ENCODE data around the gene PRSS8.
"Not testable (repeated sequence)": the region's sequence is repeated elsewhere in the genome, so short reads cannot be mapped to it uniquely, and the experiment has no call there.

The PRSS8 gene

DNA sequence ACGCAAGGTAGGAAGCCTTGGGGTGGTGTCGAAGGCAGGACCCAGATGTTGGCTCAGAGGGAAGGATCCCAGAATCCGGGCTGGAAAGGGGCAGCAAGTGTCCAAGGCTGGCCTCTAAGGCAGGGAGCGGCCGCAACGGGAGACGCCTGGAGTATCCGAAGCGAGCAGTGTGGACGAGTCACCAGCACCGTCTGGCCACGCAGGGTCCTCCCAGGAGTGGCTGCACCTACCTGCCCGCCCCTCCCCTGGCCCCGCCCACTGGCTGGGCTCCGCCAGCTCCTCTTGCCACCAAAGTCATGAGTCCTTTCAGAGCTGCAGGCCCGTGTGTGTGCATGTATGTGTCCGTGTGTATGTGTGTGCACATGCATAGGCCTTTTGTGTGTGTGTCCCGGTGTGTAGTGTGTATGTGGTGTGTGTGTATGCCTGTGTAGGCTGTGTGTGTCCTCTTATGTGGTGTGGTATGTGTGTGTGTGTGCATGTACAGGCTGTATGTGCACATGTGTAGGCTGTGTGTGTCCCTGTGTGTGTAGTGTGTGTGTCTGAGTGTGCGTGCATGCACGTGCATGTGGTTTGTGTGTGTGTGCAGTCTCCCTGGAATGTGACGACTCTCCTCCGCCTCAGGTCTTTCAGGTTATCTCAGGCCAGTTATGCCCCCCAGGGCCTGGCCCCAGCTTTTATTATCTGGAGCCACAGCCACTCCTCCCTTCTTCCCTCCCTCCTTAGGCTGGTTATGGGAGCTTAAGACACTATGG is at the start of gene PRSS8:
Gene PRSS8, minus strand, starts transcription at position 193 of the 752 bp plus-strand sequence. CDS start 229 bp downstream, outside the sequence.
- no peak for DNase-seq

DNA sequence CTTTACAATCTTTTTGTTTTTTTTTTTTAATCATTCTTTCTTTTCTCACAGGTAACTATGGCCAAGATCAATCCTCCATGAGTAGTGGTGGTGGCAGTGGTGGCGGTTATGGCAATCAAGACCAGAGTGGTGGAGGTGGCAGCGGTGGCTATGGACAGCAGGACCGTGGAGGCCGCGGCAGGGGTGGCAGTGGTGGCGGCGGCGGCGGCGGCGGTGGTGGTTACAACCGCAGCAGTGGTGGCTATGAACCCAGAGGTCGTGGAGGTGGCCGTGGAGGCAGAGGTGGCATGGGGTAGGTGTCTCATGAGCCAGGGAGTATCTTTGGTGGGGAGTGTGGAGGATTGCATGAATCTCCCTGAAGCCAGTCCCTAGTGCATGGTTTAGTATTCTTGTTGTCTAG is 49.4 kb upstream of the PRSS8 start:
- DNase-seq: no peak

DNA sequence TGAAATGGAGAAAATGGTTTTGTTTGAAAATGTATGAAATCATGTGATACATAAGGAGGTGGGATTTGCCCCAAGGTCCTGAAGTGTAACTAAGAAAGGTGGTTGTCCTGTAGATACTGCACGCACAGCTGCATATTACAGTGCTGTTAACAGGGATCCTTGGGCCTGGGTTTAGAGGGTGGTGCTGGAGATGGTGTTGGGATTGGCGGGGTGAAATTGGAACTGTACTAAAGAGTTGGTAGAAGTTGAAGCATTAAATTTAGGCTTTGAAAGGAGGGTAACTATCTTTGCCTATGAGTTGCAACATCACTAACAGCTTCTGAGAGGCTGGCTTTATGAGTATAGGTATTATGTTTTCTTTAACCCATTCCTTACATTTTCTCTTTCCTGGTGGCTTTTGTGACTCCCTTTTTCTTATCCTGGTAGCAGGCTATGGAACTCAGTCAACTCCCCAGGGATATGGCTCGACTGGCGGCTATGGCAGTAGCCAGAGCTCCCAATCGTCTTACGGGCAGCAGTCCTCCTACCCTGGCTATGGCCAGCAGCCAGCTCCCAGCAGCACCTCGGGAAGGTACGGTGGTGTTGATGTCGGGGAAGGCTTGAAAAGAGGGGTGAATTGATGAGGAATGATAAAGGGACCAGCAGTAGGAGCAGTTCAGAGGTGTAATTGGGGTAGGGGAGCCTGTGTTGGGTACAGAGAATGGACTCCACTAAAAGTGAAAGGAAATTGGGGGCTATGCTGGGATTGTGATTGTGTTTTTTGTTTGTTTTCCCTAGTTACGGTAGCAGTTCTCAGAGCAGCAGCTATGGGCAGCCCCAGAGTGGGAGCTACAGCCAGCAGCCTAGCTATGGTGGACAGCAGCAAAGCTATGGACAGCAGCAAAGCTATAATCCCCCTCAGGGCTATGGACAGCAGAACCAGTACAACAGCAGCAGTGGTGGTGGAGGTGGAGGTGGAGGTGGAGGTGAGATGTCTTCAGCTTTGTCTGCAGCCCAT is 48.2 kb upstream of the PRSS8 start:
- no peak for DNase-seq

DNA sequence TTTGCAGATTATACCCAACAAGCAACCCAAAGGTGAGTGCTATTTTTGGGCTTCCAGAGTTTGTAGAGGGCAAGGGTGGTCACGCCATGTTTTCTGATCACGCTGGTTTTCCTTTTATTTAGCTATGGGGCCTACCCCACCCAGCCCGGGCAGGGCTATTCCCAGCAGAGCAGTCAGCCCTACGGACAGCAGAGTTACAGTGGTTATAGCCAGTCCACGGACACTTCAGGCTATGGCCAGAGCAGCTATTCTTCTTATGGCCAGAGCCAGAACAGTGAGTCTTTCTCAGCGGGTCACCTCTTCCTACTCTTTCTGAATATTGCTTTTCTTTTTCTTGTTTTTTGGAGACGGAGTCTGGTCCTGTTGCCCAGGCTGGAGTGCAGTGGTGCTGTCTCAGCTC is 46.9 kb upstream of the PRSS8 start:
- DNase-seq: no peak

DNA sequence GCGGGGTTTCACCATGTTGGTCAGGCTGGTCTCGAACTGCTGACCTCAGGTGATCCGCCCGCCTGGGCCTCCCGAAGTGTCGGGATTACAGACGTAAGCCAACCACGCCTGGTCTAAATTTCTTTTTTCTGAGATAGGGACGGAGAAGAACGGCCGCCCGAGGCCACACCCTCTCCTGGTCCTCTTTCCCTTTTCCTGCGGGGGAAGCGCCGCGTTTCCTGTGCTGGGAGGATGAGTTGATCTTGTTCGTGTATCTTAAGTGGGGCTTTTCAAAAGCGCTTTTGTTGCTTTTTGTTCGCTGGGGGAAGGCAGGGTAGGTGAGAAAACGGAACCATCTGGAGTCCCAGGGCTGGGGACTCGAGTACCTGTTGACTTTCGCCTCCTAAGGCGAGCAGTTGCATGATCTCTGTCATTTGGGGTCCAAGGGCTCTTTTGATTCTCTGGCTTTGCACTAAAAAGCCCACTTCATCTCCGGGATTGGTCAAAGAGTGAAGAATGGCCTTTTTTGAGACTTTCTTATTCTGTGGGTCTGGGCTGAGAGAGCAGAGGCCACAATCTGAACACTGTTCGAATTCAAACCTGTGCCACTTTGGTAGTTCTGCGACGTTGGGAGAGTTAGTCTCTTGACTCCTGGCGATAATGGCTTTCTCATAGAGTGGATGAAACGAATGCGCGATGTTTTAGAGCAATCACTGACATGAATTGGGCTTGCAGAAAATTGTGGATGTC is 45.7 kb upstream of the PRSS8 start:
- DNase-seq: no peak

DNA sequence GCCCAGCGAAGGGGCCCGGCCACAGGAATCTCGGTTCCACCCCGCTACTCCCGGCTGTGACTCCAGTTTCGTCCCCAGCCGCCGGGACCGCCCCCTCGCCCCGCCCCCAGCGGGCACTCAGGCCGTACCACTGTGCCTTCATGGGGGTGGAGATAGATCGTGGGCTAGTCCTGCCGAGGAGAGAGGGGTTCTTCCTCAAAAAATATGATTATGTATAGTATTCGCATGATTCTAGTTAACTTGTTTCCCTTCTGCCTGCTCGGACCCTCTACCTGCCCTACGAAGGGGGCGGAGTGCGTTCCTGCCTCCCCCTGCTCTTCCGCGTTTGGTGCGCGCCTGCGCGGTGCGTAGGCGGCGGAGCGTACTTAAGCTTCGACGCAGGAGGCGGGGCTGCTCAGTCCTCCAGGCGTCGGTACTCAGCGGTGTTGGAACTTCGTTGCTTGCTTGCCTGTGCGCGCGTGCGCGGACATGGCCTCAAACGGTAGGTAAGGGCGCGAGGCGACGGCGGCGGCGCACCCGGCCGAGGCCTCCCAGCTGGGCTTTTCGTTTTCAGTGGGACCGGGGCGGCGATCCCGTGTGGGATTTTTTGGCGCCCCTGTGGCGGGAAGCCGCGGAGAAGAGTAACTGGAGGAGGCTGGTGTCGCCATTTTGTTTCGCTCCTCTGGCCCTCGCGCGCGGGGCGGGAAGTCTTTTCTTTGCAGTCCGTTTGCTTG is 44.4 kb upstream of the PRSS8 start, which contains the start of gene FUS:
Gene FUS, plus strand, starts transcription at position 393 of the 713 bp plus-strand sequence. Its CDS starts 76 bp downstream, at position 469.
- peak; percentile 84 for DNase-seq

DNA sequence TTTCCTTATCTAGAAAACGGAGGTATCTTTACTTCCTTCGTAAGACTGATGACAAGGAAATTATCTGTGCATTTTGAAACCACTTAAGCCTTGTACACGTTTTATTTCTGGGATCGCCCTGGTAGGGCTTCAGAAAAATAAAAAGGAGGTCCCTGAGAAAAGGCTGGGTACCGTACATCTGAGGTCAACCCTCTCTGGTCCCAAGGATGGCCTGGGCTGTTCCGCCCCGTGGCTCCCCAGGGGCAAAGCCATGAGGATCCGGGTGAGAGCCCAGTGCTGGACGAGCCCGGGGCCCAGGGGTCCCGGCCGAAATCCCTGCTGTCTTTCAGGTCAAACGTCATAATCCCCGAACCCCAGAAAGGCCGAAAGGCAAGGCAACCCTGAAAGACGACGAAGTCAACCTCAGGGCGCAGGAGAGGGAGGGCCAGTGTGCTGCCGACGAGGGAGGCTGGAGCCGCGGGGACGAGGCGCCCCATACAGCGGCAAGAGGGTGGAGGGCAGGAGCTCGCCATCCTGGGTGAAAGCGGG is 43.8 kb upstream of the PRSS8 start:
- DNase-seq: no peak

DNA sequence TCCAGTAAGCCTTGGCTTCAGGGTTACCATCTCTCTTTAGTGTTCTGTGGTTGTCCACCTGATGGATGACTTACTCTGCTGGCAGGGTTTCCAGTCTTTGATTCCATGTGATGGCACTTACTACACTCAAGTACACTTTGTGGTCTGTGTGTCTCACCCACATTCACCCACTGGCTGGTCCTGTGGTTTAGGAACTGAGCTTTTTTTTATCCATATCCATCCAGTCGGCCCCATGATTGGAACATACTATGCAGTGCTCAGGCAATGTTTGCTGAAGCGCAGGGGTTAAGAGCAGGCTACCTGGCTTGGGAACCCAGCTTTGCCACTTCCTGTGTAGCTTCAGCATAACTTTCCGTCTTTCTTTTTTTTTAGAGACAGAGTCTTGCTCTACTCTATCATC is 41.6 kb upstream of the PRSS8 start:
- DNase-seq: peak; percentile 24

DNA sequence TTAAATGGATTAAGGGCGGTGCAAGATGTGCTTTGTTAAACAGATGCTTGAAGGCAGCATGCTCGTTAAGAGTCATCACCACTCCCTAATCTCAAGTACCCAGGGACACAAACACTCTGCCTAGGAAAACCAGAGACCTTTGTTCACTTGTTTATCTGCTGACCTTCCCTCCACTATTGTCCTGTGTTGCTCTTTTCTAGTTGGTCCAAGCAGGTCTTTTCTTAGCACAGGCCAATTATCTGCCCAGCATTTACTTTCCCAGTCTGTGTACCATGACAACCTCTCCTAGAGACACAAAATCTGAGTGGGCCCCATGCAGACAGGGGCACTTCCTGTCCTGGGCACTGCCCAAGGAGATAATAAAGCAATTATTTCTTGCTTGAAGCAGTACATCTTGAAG is 34.5 kb upstream of the PRSS8 start:
- DNase-seq: not testable (repeated sequence)

DNA sequence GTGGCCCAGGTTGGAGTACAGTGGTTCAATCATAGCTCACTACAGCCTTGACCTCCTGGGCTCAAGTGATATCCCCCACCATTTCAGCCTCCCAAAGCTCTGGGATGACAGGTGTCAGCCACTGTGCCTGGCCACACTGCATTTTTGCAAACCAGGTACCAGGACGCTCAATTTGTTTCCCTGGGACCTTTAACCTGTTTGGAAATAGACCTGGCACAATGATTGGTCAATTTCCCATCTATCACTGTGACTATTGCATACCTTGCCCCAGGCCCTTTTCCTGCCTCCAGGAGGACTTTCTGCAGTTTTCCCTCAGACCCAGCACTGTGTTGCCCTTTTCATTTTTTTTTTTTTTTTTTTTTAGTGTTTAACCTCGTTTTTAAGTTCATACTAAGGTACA is 33.3 kb upstream of the PRSS8 start:
- no peak for DNase-seq

DNA sequence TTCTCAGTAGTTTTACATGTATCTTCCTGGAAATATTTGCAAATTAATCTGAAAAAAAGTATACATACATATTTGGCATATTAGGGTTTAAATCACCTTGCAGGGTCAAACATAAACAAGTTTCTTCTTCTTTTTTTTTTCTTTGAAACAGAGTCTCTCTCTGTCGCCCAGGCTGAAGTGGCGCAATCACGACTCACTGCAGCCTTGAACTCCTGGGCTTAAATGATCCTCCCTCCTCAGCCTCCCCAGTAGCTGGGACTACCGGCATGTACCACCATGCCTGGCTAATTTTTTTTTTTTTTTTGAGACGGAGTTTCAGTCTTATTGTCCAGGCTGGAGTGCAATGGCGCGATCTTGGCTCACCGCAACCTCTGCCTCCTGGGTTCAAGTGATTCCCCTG is 31.8 kb upstream of the PRSS8 start:
- DNase-seq: no peak

DNA sequence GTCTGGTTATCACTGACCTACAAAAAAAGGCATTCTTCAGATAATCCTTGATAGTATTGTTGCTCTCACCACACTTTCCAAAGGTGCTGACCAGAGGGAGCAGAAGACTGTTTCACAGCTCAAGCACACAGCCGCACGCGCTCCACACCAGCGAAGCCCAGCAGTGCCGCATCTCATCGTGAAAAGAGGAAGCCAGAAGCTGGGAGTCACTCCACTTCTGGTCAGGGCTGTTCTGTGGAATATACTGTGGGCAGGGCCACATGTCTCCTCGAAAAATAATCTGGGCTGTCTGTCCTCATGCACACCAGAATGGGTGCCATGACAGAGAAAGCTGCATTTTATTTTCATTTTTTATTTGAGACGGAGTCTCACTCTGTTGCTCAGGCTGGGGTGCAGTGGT is 21.6 kb upstream of the PRSS8 start:
- DNase-seq: no peak

DNA sequence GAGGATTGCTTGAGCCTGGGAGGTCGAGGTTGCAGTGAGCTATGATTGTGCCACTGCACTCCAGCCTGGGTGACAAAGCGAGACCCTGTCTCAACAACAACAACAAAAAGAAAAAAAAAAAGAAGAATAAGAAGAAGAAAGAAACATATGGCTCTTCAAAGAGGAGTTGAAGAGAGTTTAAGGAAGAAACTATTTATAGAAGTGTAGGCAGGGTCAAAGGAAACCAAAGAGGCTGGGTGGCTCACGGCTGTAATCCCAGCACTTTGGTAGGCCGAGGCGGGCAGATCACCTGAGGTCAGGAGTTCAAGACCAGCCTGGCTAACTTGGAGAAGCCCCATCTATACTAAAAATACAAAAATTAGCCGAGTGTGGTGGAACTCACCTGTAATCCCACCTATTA is 15.4 kb upstream of the PRSS8 start:
- DNase-seq: not testable (repeated sequence)

DNA sequence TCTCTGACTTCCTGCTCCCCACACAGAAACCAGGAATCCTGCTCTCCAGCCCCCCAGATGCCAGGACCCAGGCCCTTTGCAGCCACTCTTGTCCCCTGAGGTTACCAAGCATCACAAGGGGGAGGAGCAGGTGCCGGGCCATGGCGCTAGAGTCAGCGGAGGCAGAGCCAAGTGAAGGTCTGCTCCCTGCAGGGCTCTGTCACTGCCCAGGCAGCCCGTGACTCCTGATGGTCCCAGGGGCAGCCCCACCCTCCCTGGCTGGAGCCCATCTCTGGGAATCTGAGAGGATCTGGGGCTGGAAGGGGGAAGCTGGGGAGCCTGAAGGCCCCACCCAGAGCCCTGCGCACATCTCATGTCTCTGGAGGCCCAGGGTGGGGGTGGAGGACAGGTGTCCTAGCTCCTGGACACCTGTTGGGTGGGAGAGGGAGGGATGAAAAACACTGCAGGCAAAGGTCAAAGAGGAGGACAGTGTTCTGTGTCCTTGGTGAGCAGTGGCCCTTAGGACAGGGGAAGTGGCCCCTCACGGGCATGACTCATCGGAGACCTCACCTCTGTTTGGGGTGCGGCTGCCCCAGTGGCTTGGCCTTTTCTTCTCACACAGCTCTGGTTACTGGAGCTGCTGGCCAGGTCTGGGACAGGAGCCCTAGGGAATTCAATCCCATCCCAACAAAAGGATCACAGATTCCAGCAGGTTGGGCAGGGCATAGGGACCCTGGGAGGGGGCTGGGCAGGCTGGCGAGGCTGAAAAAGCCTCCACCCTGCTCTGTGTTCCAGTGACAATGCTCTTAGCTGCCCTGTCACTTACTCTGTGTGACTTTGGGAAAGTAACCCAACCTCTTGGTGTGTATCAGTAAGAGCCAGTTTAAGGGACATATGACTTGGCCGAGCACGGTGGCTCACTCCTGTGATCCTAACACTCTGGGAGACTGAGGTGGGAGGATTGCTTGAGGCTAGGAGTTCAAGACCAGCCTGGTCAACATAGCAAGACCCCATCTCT is 14.7 kb upstream of the PRSS8 start, which contains the start of gene PRSS36:
Gene PRSS36, minus strand, starts transcription at position 173 of the 997 bp plus-strand sequence. Its CDS starts 31 bp downstream, at position 142.
- DNase-seq: no peak

DNA sequence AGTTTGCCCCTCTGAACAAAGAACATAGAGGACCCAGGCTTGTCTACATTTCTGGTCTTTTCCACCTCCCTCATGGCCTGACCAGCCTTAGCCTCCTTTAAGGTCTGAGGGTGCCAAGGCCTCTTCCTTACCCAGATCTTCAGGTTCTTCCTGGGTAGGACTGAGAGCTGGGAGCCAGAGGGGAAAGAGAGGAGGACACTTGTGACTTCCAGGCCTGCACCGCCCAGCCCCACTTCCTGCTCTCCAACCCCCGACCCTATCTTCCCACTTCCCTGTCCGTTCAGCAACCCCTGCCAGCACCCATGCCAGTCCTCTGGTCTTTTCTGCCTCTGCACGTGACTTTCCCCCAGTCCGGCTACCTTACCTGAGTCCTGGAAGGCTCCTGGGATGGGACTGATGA is 13.8 kb upstream of the PRSS8 start:
- no peak for DNase-seq

DNA sequence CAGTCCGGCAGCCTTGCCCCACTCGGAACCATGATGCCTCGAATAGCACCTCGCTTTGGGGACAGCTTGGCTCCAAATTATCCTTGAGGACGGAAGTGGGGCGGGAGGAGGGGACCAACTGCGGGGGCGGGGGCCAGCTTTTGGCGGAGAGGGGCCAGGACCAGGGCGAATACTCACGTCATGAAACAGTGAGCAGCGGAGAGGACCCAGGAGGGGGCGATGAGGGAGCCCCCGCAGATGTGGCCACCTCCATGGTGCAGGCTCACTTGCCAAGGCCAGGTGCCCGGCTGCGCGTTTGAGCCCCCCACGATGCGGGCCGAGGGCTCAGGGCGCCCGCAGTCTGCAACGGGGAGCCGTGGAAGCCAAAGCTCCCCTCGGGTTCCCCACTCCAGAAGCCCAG is 13.4 kb upstream of the PRSS8 start:
- no peak for DNase-seq

DNA sequence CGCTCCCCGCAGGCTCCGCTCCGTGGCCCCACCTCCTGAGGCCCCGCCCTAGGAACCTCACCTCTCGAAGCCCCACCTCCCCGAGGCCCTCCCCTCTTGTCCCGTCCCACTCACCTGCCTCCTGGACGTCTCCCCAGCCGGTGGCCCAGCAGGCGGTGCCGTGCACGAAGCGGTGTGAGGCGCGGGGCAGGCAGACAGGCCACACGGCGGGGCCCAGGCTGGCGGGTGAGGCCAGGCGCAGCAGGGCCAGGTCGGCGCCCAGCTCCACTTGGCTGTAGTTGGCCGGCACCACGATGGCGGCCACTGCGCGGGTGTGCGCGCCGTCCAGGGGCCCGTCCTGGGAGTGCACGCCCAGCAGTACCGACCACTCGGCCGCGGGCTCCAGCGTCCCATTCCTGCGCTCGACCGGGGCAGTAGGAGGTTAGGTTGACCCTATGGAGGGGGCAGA is 12.8 kb upstream of the PRSS8 start:
- no peak for DNase-seq

DNA sequence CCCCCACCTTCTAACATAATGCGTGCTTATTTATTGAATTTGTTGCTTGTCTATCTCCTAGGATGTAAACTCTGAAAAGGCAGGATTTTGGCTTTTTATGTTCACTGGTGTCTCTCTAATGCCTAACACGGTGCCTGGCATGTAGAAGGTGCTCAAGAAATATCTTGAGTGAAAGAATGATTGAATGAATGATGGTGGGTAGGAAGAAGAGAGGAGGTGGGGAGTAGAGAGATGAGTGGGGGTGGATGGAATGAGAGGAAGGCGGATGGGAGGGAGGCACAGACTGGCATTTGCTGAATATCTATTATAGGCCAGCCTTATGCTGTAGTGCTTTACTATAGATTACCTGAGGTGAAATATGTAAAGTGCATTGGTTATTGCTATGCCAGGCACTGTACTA is 12.0 kb upstream of the PRSS8 start:
- DNase-seq: no peak

DNA sequence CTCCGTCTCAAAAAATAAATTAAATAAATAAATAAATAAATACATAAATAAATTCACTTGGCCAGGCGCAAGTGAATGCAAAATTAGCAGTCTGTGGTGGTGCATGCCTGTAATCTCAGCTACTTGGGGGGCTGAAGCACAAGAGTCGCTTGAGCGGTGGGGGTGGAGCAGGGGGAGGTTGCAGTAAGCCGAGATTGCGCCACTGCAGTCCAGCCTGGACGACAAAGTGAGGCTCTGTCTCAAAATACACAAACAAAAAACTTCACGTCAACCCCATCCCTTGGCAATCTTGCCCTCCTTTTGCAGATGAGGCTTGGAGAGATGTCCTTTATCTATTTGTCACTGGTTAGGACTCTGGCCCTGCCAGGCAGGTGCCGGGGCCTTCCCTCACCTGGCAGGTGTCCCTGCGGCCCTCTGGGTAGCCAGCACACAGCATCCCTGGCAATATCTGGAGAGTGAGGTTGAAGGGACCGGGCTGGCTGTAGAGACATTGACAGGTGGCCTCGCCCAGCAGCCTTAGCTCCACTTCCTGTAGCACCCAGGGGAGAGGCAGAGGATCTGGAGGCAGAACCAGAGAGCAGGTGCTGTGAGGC is 10.0 kb upstream of the PRSS8 start:
- no peak for DNase-seq

DNA sequence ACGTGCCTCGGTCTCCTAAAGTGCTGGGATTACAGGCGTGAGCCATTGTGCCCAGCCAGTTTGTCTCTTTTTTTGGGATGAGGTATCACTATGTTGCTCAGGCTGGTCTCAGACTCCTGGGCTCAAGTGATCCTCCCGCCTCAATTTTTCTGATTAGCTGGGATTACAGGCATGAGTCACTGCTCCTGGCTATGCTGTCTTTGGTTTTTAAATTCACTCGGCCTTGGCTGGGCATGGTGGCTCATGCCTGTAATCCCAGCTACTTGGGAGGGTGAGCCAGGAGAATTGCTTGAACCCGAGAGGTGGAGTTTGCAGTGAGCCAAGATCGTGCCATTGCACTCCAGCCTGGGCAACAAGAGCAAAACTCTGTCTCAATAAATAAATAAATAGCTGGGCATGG is 8.9 kb upstream of the PRSS8 start:
- not testable (repeated sequence) for DNase-seq
